Lung (tissue), 12 donors: Measurements from ENCODE around the gene PRKCD. TPM values are rescaled to one million over a fixed set of nuclear protein-coding genes. Genes with fewer than 3 reads are reported as not detected.

Experiments
- ATAC-seq: fragments of 200-7000 bp; cut with Tn5 transposase; one replicate; pipeline ENCODE4 v1.9.1; 2020; ENCODE audit warnings: moderate number of reproducible peaks; ENCODE audit not compliant: insufficient read depth, low FRiP score
- DNase-seq, 3 donors: peaks; one replicate each; pipeline ENCODE4 v3.0.0-alpha.2; 2013 to 2017
- H3K27ac ChIP-seq, 2 donors: one replicate each; pipeline ENCODE4 v1.5.1; 2013; ENCODE audit warnings: mild to moderate bottlenecking in 2 of 2, moderate library complexity in 2 of 2, control low read depth in 1 of 2, inconsistent platforms in 1 of 2, low read depth in 1 of 2, low read length in 1 of 2
- H3K27me3 ChIP-seq, 3 donors: one replicate each; pipeline ENCODE4 v1.5.1; 2013; ENCODE audit warnings: low read length in 2 of 3; ENCODE audit not compliant: control insufficient read depth in 3 of 3, insufficient read depth in 3 of 3
- H3K36me3 ChIP-seq, 4 donors: one replicate each; pipeline ENCODE4 v1.5.1; 2013; ENCODE audit warnings: low read length in 4 of 4, mild to moderate bottlenecking in 1 of 4, moderate library complexity in 1 of 4; ENCODE audit not compliant: control insufficient read depth in 4 of 4, insufficient read depth in 4 of 4
- H3K4me1 ChIP-seq, 5 donors: one replicate each; pipeline ENCODE4 v1.5.1; 2013; ENCODE audit warnings: low read length in 5 of 5, mild to moderate bottlenecking in 2 of 5, moderate library complexity in 1 of 5; ENCODE audit not compliant: control insufficient read depth in 5 of 5, insufficient read depth in 5 of 5
- H3K4me3 ChIP-seq: one replicate; pipeline ENCODE4 v1.5.1; 2013; ENCODE audit warnings: mild to moderate bottlenecking, control low read depth, moderate library complexity
- H3K9ac ChIP-seq, 2 donors: one replicate each; pipeline ENCODE4 v1.5.1; 2013; ENCODE audit warnings: low read length in 2 of 2, control low read depth in 1 of 2; ENCODE audit not compliant: insufficient read depth in 1 of 2
- H3K9me3 ChIP-seq, 4 donors: one replicate each; pipeline ENCODE4 v1.5.1; 2013; ENCODE audit warnings: low read length in 3 of 4, mild to moderate bottlenecking in 1 of 4, moderate library complexity in 1 of 4; ENCODE audit not compliant: control insufficient read depth in 4 of 4, insufficient read depth in 3 of 4
- CTCF ChIP-seq: IDR thresholded peaks from 2 replicates; pipeline ENCODE4 v1.5.1; 2012; ENCODE audit warnings: mild to moderate bottlenecking; ENCODE audit errors: control extremely low read depth, extremely low read depth
- WGBS, 2 donors: extraction: QIAGEN DNeasy Blood & Tissue Kit; methylation state at CpG; one replicate each; pipeline ENCODE4 v1.1.7; 2013; 5-methylcytosine and 5-hydroxymethylcytosine counted together
- polyA plus RNA-seq, 2 donors: library from polyadenylated mRNA; stranded (reverse); fragments of 200-250 nt; gene quantifications; one replicate each; pipeline ENCODE4 v1.2.1, GENCODE V29; 2013
- total RNA-seq, 2 donors: library from RNA; depleted of rRNA in 1 of 2; stranded (reverse); fragments of >200 nt in 1 of 2; gene quantifications; one replicate each; pipeline ENCODE4 v1.2.1, GENCODE V29; 2014 to 2021
- donor health status: control.
- donor health status: control.
- donor health status: Bipolar disorder and iron deficiency.
- donor health status: healthy.
- donor health status: DM: yes; HTN: yes; CAD: no.

Gene PRKCD
- total and polyA plus RNA-seq, 4 donors: 34.9 to 85.2 (median 65.9) TPM

- H3K36me3 ChIP-seq: peaks cover 5 to 31% (median 17%) of the 10 kb centered on the region in 4 donors
- H3K9me3 ChIP-seq: no peaks in the 10 kb centered on the region
- H3K4me1 ChIP-seq: peaks cover 3 to 33% (median 23%) of the 10 kb centered on the region in 5 donors
- WGBS, 2 donors: 86 to 90% methylated on average over 28 of the region's 28 CpGs
- ATAC-seq (no peak), DNase-seq (no peak)
- H3K9ac ChIP-seq: no peak overlapping the region
- no peaks in the 10 kb centered on the region for H3K27me3 ChIP-seq
- H3K27ac ChIP-seq: peak overlapping the region; percentile 61 to 86
- TF ChIP-seq CTCF: no peak
- no peak overlapping the region for H3K4me3 ChIP-seq
Measured at GRCh38 chr3:53240989-53241972, 80.3 kb downstream of the PRKCD start.

GRCh38 chr3:53242155-53242554, 81.1 kb downstream of the PRKCD start:
- no peak for TF ChIP-seq CTCF
- Histone ChIP-seq H3K9ac (no peak overlapping the region), H3K9me3 (no peaks in the 10 kb centered on the region), H3K27ac (peak overlapping the region; percentile 61 to 86), H3K4me1 (peaks cover 3 to 28% (median 20%) of the 10 kb centered on the region in 5 donors), H3K27me3 (no peaks in the 10 kb centered on the region), H3K36me3 (peaks cover 0 to 29% (median 14%) of the 10 kb centered on the region in 4 donors), H3K4me3 (no peak overlapping the region)
- no peak for DNase-seq
- ATAC-seq: peak; percentile 17
- WGBS, 2 donors: 82 to 90% methylated on average over 7 of the region's 7 CpGs

Other genes starting within 250 kb of the PRKCD start
- 10 to 100 TPM; 15.5 to 19.2 TPM for gene SFMBT1, start 115.1 kb upstream of the PRKCD start, total RNA-seq
- 1 to 10 TPM; 3.4 to 4.0 TPM for gene SFMBT1, start 115.1 kb upstream of the PRKCD start, polyA plus RNA-seq
- 10 to 100 TPM; 21.3 to 23.1 TPM for gene RFT1, start 30.8 kb upstream of the PRKCD start, total RNA-seq
- gene RFT1, start 30.8 kb upstream of the PRKCD start, polyA plus RNA-seq: 10 to 100 TPM; 10.8 to 22.0 TPM
- 100 to 1,000 TPM; 351 to 498 TPM for gene TKT, start 94.8 kb downstream of the PRKCD start, total RNA-seq
- gene TKT, start 94.8 kb downstream of the PRKCD start, polyA plus RNA-seq: 100 to 1,000 TPM; 456 TPM
- 10 to 100 TPM; 19.8 to 29.3 TPM for gene DCP1A, start 186.3 kb downstream of the PRKCD start, total RNA-seq
- gene DCP1A, start 186.3 kb downstream of the PRKCD start, polyA plus RNA-seq: 10 to 100 TPM in 1 of 2 donors, 1 to 10 TPM in 1; 5.9 to 10.1 TPM